ENCODE measurements around the gene GALNT3. TPM values are rescaled to one million over a fixed set of nuclear protein-coding genes. Genes with fewer than 3 reads are reported as not detected.

The GALNT3 gene
- total RNA-seq, 4 donors from 2014 or later = 17.2 to 230 (median 52.7) TPM

DNA sequence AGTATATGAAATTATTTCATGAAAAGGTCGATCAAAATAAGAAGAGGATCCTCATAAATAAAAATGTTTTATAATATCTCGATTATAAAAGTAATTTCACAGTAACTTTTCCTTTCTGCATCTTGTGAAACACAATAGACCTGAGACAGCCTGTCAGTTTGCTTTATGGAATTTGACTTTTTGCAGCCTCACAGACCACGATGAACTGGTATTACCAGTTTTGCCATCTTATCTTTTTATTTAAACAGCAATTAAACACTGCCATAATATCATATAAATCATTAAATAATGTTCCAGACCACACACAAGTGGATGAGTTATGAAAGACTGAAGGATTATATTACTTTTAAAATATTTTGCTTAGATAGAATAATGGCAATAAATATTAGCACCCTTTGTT, 10.7 kb upstream of the GALNT3 start:
- in situ Hi-C loops (cut with MboI; ENCODE audit: low pct_ligation_motif_present in 1 of 4, low pct_unique_long_range_greater_than_20kb in 1 of 4, low sequenced_read_pairs in 3 of 4) = no loop called here
- DNase-seq = peak; percentile 12

DNA sequence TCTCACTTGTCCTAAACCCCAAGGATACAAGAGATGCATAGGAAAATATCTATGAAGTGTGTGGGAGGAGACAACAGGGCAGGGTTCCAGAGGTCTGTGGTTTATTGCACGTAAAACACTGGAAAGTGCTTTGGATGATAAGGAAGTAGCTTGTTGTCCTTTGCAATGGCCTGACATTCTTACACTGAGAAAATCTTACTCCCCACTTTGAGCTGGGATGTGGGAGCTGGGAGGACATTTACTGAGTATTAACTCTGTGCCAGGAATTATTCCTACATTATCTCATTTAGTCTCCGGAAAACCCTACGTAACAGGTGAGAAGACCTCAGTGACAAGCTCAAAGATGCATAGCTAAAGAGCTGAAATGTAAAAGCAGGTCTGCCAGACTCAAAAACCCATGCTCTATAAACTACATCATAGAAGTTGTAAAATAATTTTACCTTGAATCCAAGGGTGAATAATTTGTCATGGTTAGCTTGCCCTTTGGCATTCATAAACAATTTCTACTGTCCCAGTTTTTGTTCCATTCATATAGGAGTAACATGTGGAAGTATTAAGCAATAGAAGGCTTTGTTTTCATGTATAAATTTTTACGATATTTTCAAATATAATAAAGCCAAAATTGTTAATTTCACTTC, 9.2 kb upstream of the GALNT3 start:
- peak; percentile 60 for DNase-seq
- H3K27ac ChIP-seq = peak overlapping the region; percentile 59 to 77 (median 70)
- H3K36me3 ChIP-seq = no peaks in the 10 kb centered on the region
- no peak overlapping the region for H3K4me3 ChIP-seq
- TF ChIP-seq EP300 (IDR thresholded peaks at IDR 0.05; ENCODE audit: low read depth) (no peak), POLR2A (IDR thresholded peaks at IDR 0.05) (no peak), POLR2AphosphoS5 (IDR thresholded peaks at IDR 0.05) (peak in 1 of 3 donors; percentile 35)
- TF ChIP-seq, protein P1, sequence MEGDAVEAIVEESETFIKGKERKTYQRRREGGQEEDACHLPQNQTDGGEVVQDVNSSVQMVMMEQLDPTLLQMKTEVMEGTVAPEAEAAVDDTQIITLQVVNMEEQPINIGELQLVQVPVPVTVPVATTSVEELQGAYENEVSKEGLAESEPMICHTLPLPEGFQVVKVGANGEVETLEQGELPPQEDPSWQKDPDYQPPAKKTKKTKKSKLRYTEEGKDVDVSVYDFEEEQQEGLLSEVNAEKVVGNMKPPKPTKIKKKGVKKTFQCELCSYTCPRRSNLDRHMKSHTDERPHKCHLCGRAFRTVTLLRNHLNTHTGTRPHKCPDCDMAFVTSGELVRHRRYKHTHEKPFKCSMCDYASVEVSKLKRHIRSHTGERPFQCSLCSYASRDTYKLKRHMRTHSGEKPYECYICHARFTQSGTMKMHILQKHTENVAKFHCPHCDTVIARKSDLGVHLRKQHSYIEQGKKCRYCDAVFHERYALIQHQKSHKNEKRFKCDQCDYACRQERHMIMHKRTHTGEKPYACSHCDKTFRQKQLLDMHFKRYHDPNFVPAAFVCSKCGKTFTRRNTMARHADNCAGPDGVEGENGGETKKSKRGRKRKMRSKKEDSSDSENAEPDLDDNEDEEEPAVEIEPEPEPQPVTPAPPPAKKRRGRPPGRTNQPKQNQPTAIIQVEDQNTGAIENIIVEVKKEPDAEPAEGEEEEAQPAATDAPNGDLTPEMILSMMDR (IDR thresholded peaks at IDR 0.05) = no peak
- H3K27me3 ChIP-seq = no peaks in the 10 kb centered on the region
- in situ Hi-C loops (cut with MboI; ENCODE audit: low pct_ligation_motif_present in 1 of 4, low pct_unique_long_range_greater_than_20kb in 1 of 4, low sequenced_read_pairs in 3 of 4) (no loop called here), intact Hi-C loops (cut with DNase I; ENCODE audit: low total_unique reads) (no loop called here)
- H3K4me1 ChIP-seq = peaks cover 0 to 26% (median 14%) of the 10 kb centered on the region in 4 donors
- 37 to 67% methylated on average over 4 of the region's 4 CpGs for WGBS, 2 donors (ENCODE audit: low coverage in 1 of 2)
- no peaks in the 10 kb centered on the region for H3K9me3 ChIP-seq

More for the DNA sequence above, 10.7 kb upstream of the GALNT3 start:
- TF ChIP-seq POLR2A (IDR thresholded peaks at IDR 0.05) (no peak), POLR2AphosphoS5 (IDR thresholded peaks at IDR 0.05) (peak in 2 of 3 donors; percentile 13 to 41), EP300 (IDR thresholded peaks at IDR 0.05; ENCODE audit: low read depth) (no peak)
- TF ChIP-seq, protein P1 (IDR thresholded peaks at IDR 0.05) = no peak
- intact Hi-C loops (cut with DNase I; ENCODE audit: low total_unique reads) = no loop called here
- Histone ChIP-seq H3K36me3 (no peaks in the 10 kb centered on the region), H3K27me3 (no peaks in the 10 kb centered on the region), H3K4me3 (no peak overlapping the region), H3K4me1 (peaks cover 0 to 26% (median 14%) of the 10 kb centered on the region in 4 donors), H3K9me3 (no peaks in the 10 kb centered on the region), H3K27ac (peak overlapping the region in 3 of 4 donors; percentile 59 to 77 (median 75))
- WGBS, 2 donors (ENCODE audit: low coverage in 1 of 2) = 37 to 46% methylated on average over 3 of the region's 3 CpGs

DNA sequence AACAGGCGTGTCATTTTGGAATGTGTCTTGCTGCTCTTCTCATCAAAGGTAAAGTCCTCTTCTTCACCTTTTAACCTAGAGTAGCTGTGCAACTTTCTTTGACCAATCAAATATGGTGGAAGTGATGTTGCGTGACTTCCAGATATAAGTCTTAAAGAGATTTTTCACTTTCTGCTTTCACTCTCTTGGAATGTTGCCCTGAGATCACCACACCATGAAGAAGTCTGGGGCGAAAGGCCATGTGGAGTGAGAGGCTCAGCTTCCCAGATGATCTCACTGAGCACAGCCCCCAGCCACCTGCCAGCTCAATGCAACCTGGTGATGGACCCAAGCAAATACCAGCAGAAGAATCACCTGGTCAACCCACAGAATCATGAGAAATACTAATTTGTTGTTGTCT, 7.1 kb upstream of the GALNT3 start:
- intact Hi-C loops (cut with DNase I; ENCODE audit: low total_unique reads) = no loop called here
- no peak overlapping the region for H3K27ac ChIP-seq
- TF ChIP-seq POLR2A (IDR thresholded peaks at IDR 0.05) (no peak), EP300 (IDR thresholded peaks at IDR 0.05; ENCODE audit: low read depth) (no peak), POLR2AphosphoS5 (IDR thresholded peaks at IDR 0.05) (no peak)
- TF ChIP-seq, protein P1 (IDR thresholded peaks at IDR 0.05) = no peak

DNA sequence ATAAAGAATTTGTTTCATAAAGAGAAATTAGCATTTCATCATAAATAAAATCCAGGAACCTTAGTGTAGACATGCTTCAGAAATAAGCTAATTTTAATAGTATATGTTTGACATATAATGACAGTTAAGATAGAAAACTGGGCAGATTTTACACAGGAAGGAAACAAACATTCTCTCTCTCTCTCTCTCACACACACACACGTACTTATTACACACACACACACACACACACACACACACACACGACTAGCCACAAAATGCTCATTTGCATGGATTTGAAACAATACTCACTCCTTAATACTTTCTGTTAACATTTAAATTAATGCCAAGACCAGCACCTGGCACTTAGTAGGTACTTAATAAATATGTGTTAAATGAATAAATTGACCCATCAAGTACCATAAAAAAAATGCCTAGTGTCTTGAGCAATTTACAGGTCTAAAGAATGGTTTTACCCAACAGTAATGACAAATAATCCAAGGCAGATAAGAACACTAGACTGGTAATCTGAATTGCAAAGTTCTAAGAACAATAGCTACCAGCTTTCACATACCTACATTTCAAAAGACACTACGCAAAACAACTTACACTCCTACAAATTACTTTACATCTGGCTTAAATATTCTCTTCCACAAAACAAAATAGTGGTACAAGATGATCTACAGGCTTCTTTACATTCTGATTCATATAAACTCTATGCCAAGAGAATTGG, 2.9 kb upstream of the GALNT3 start:
- in situ Hi-C loops (cut with MboI; ENCODE audit: low pct_ligation_motif_present in 1 of 4, low pct_unique_long_range_greater_than_20kb in 1 of 4, low sequenced_read_pairs in 3 of 4) = no loop called here
- no peaks in the 10 kb centered on the region for H3K36me3 ChIP-seq
- peaks cover 15% of the 10 kb centered on the region for H3K27me3 ChIP-seq
- TF ChIP-seq EP300 (IDR thresholded peaks at IDR 0.05; ENCODE audit: low read depth) = no peak
- TF ChIP-seq, protein P1 (IDR thresholded peaks at IDR 0.05) = no peak
- TF ChIP-seq POLR2A (IDR thresholded peaks at IDR 0.05) = no peak
- TF ChIP-seq POLR2AphosphoS5 (IDR thresholded peaks at IDR 0.05) = no peak
- H3K4me3 ChIP-seq = no peak overlapping the region
- intact Hi-C loops (cut with DNase I; ENCODE audit: low total_unique reads) = no loop called here
- H3K4me1 ChIP-seq = peaks cover 0 to 16% (median 4%) of the 10 kb centered on the region in 4 donors
- H3K27ac ChIP-seq = no peak overlapping the region
- DNase-seq = no peak
- WGBS, 2 donors (ENCODE audit: low coverage in 1 of 2) = 60 to 65% methylated on average over 3 of the region's 3 CpGs
- H3K9me3 ChIP-seq = no peaks in the 10 kb centered on the region

More for the DNA sequence above, 7.1 kb upstream of the GALNT3 start:
- Histone ChIP-seq H3K27me3 (no peaks in the 10 kb centered on the region), H3K4me3 (no peak overlapping the region), H3K36me3 (no peaks in the 10 kb centered on the region), H3K9me3 (no peaks in the 10 kb centered on the region), H3K4me1 (peaks cover 0 to 26% (median 14%) of the 10 kb centered on the region in 4 donors)
- in situ Hi-C loops (cut with MboI; ENCODE audit: low pct_ligation_motif_present in 1 of 4, low pct_unique_long_range_greater_than_20kb in 1 of 4, low sequenced_read_pairs in 3 of 4) = no loop called here
- WGBS, 2 donors (ENCODE audit: low coverage in 1 of 2) = 93 to 100% methylated on average over 1 to 3 of the region's 3 CpGs
- no peak for DNase-seq
